Measurements from ENCODE around the gene TMEM17.

- TF ChIP-seq, protein P1, sequence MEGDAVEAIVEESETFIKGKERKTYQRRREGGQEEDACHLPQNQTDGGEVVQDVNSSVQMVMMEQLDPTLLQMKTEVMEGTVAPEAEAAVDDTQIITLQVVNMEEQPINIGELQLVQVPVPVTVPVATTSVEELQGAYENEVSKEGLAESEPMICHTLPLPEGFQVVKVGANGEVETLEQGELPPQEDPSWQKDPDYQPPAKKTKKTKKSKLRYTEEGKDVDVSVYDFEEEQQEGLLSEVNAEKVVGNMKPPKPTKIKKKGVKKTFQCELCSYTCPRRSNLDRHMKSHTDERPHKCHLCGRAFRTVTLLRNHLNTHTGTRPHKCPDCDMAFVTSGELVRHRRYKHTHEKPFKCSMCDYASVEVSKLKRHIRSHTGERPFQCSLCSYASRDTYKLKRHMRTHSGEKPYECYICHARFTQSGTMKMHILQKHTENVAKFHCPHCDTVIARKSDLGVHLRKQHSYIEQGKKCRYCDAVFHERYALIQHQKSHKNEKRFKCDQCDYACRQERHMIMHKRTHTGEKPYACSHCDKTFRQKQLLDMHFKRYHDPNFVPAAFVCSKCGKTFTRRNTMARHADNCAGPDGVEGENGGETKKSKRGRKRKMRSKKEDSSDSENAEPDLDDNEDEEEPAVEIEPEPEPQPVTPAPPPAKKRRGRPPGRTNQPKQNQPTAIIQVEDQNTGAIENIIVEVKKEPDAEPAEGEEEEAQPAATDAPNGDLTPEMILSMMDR (IDR thresholded peaks at IDR 0.05 in 2 of 3, conservative IDR thresholded peaks at IDR 0.05 in 1 of 3; ENCODE audit: borderline replicate concordance in 1 of 3, insufficient read depth in 1 of 3, low read depth in 2 of 3, low read length in 2 of 3) = no peak
- TF ChIP-seq JUND (IDR thresholded peaks at IDR 0.05) = no peak
- no peak for TF ChIP-seq POLR2A (IDR thresholded peaks at IDR 0.05; ENCODE audit: borderline replicate concordance, extremely low read depth, insufficient read depth, insufficient read length)
- TF ChIP-seq FOSL1 (IDR thresholded peaks at IDR 0.05; ENCODE audit: low read depth) = no peak
- TF ChIP-seq EZH2 (IDR thresholded peaks at IDR 0.05) = no peak
- TF ChIP-seq SP1 (IDR thresholded peaks at IDR 0.05; ENCODE audit: low read depth) = no peak
- no peak for TF ChIP-seq RAD21 (IDR thresholded peaks at IDR 0.05; ENCODE audit: low read depth)
- TF ChIP-seq, protein P2, sequence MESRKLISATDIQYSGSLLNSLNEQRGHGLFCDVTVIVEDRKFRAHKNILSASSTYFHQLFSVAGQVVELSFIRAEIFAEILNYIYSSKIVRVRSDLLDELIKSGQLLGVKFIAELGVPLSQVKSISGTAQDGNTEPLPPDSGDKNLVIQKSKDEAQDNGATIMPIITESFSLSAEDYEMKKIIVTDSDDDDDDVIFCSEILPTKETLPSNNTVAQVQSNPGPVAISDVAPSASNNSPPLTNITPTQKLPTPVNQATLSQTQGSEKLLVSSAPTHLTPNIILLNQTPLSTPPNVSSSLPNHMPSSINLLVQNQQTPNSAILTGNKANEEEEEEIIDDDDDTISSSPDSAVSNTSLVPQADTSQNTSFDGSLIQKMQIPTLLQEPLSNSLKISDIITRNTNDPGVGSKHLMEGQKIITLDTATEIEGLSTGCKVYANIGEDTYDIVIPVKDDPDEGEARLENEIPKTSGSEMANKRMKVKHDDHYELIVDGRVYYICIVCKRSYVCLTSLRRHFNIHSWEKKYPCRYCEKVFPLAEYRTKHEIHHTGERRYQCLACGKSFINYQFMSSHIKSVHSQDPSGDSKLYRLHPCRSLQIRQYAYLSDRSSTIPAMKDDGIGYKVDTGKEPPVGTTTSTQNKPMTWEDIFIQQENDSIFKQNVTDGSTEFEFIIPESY (IDR thresholded peaks at IDR 0.05; ENCODE audit: extremely low read depth, insufficient replicate concordance, low read length) = no peak
- no peak for TF ChIP-seq ELF1 (IDR thresholded peaks at IDR 0.05; ENCODE audit: borderline replicate concordance, low read depth)
- TF ChIP-seq POLR2AphosphoS5 (IDR thresholded peaks at IDR 0.05; ENCODE audit: low read depth, low read length) = no peak
- no peak for TF ChIP-seq YY1 (IDR thresholded peaks at IDR 0.05; ENCODE audit: extremely low read depth, insufficient replicate concordance, low read depth, low read length)
- no peak for TF ChIP-seq EGR1 (IDR thresholded peaks at IDR 0.05; ENCODE audit: low read depth)
Measured at GRCh38 chr2:62489162-62489561, 16.8 kb downstream of the TMEM17 start.
